Prostate gland (tissue), 2 donors: ENCODE results near the gene VPS16. TPM values are rescaled to one million over a fixed set of nuclear protein-coding genes. Genes with fewer than 3 reads are reported as not detected.

ENCODE experiments used
- DNase-seq: peaks from one replicate; pipeline ENCODE4 v3.0.0-alpha.2; 2019; ENCODE audit warnings: low spot score
- H3K27ac ChIP-seq, 2 donors: fragments of 200-600 bp; sonication (generic); 2 replicates each; pipeline ENCODE4 v1.5.1; 2017 to 2019
- H3K27me3 ChIP-seq: fragments of 200-600 bp; sonication (generic); replicated peaks from 2 replicates; pipeline ENCODE4 v1.5.1; 2019; ENCODE audit not compliant: insufficient read depth
- H3K36me3 ChIP-seq, 2 donors: fragments of 200-600 bp; sonication (generic); 1 replicate in 1 of 2; 2 replicates in 1 of 2; pipeline versions ENCODE4 v1.5.1 to v1.8.1; 2017 to 2019
- H3K4me1 ChIP-seq: fragments of 200-600 bp; sonication (generic); replicated peaks from 2 replicates; pipeline ENCODE4 v1.5.1; 2019
- H3K4me3 ChIP-seq, 2 donors: fragments of 200-600 bp; sonication (generic); 2 replicates each; pipeline ENCODE4 v1.5.1; 2017 to 2019
- H3K9me3 ChIP-seq: fragments of 200-600 bp; sonication (generic); 2 replicates; pipeline ENCODE4 v1.5.1; 2017
- POLR2A ChIP-seq: fragments of 450-650 bp; IDR thresholded peaks from one replicate; pipeline ENCODE4 v1.6.1; 2016; ENCODE audit warnings: antibody characterized with exemption, mild to moderate bottlenecking
- POLR2AphosphoS5 ChIP-seq: sonication (generic); formaldehyde crosslinking; IDR thresholded peaks from one replicate; pipeline ENCODE4 v1.6.1; 2017; ENCODE audit warnings: antibody characterized with exemption
- WGBS: methylation state at CpG from one replicate; pipeline ENCODE4 v1.1.5; 2018; 5-methylcytosine and 5-hydroxymethylcytosine counted together
- intact Hi-C: fragments of 100-400 bp; cut with DNase I; formaldehyde crosslinking; loops from one replicate; pipeline ENCODE4 v1.14.2; 2022
- total RNA-seq, 2 donors: library from RNA; depleted of rRNA; stranded (reverse); fragments of >200 nt; gene quantifications; one replicate each; pipeline ENCODE4 v1.1.0, GENCODE V29; 2016
- TF ChIP-seq, protein P1 (sequence below), 4 experiments: fragments of 200-600 bp in 2 of 4; fragments of 450-650 bp in 2 of 4; sonication (generic) in 2 of 4; IDR thresholded peaks; 1 replicate in 3 of 4; 2 replicates in 1 of 4; pipeline ENCODE4 v1.5.1; 2016 to 2019; ENCODE audit warnings: antibody characterized with exemption in 4 of 4, mild to moderate bottlenecking in 2 of 4, moderate library complexity in 2 of 4

Gene VPS16
- total RNA-seq, 2 donors from 2014 or later = 27.5 to 37.3 TPM

DNA sequence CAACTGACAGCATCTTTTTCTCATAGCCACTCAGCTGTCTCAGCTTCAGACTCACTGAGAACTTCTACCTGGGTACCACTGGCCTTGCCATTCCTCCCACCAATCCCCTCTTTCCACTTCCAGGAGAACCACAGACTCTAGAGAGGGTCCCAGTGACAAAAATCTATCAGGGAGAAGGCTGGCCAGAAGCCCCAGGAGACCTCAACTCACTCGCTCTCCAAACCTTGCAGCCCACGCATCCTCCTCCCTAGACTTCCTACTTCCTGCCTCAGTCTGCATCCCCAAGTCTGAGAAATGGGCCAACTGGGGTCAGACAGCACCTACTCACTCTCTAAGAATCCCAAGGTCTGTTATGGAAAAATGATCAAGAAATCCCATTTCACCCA lies 23.2 kb upstream of the VPS16 start:
- Histone ChIP-seq H3K27ac (no peak overlapping the region), H3K4me3 (no peak overlapping the region), H3K36me3 (no peaks in the 10 kb centered on the region), H3K27me3 (peaks cover 8% of the 10 kb centered on the region), H3K4me1 (no peaks in the 10 kb centered on the region), H3K9me3 (no peaks in the 10 kb centered on the region)
- TF ChIP-seq POLR2AphosphoS5 (no peak), POLR2A (no peak)
- TF ChIP-seq, protein P1, sequence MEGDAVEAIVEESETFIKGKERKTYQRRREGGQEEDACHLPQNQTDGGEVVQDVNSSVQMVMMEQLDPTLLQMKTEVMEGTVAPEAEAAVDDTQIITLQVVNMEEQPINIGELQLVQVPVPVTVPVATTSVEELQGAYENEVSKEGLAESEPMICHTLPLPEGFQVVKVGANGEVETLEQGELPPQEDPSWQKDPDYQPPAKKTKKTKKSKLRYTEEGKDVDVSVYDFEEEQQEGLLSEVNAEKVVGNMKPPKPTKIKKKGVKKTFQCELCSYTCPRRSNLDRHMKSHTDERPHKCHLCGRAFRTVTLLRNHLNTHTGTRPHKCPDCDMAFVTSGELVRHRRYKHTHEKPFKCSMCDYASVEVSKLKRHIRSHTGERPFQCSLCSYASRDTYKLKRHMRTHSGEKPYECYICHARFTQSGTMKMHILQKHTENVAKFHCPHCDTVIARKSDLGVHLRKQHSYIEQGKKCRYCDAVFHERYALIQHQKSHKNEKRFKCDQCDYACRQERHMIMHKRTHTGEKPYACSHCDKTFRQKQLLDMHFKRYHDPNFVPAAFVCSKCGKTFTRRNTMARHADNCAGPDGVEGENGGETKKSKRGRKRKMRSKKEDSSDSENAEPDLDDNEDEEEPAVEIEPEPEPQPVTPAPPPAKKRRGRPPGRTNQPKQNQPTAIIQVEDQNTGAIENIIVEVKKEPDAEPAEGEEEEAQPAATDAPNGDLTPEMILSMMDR (IDR thresholded peaks at IDR 0.05) = no peak
- DNase-seq = no peak
- intact Hi-C loops = no loop called here
- 97% methylated on average over 2 of the region's 2 CpGs for WGBS

DNA sequence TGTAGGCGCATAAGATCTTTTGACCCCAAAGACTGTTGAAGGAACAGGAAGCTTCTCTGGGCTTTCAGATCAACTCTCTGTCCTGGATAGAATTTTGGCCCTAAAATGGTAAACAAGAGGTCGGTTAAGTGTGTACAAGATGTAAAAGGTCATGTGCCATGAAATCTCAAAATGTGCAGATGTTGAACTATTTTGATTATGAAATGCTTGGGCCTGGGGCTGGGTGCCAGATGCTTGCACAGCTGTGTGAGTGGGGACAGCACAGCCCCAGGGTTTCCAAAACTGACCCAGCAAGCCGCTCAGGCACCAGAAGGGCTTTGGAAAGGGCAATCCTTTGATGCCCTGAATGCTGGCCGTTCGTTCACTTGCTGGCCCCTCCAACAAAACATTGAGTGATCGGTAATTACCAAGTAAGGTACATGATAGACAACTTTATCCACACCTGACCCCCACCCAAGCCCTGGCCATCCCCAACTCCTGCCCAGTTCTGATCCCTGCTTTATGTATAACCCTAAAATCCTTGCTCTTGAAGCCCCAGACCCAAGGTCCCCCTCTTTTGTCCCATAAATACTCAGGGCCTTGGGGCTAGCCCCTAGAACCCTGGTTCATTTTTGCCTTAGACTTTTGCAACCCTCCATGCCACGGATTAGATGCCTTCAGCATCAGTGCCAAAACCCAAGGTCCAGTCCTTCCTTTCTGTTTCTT lies 22.5 kb upstream of the VPS16 start:
- WGBS = 87% methylated on average over 7 of the region's 7 CpGs
- Histone ChIP-seq H3K27ac (no peak overlapping the region), H3K27me3 (peaks cover 8% of the 10 kb centered on the region), H3K4me1 (no peaks in the 10 kb centered on the region), H3K4me3 (no peak overlapping the region), H3K9me3 (no peaks in the 10 kb centered on the region), H3K36me3 (no peaks in the 10 kb centered on the region)
- intact Hi-C loops = no loop called here
- no peak for DNase-seq
- TF ChIP-seq POLR2AphosphoS5 (no peak), POLR2A (no peak)
- TF ChIP-seq, protein P1 (IDR thresholded peaks at IDR 0.05) = no peak

DNA sequence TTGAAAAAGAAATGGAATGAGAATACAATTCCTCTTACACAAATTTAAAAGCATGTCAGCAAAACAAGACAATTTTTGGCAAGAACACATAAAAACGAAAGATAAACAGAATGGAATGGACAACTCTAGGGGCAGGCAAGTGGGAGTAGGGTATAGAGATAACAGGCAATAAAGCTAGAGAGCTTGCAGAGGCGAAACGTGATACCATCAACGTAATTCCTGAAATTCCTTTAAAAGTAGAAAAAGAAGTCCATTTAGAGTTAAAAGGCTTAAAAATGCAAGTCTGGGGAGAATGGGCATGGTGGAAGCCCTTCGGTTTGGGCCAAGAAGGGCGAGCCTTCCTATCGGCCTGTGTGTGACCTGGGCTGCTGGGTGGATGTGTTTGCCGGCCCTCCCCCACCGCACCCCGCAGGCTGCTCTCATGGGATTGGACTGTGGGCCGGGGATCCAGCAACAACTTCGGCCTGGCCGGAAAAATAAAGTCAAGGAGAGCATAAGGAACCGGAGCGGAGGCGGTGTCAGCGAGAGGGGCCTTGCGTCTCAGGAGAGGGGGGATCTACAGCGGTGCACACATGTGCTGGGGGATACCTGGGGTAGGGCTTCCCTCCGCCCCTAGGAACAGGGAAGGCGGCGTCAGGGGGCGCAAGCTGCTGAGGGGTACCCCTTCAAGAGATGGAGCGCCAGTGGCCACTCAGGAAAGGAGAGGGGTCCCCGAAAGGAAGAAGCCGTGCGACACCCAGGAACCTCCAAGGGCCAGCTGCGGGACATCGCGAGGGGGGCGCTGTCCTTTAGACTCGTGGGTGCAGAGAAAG lies 20.3 kb upstream of the VPS16 start:
- Histone ChIP-seq H3K27me3 (peaks cover 8% of the 10 kb centered on the region), H3K36me3 (no peaks in the 10 kb centered on the region), H3K4me1 (no peaks in the 10 kb centered on the region), H3K9me3 (no peaks in the 10 kb centered on the region), H3K4me3 (no peak overlapping the region), H3K27ac (no peak overlapping the region)
- intact Hi-C loops = no loop called here
- 46% methylated on average over 32 of the region's 32 CpGs for WGBS
- TF ChIP-seq, protein P1 (IDR thresholded peaks at IDR 0.05) = no peak
- TF ChIP-seq POLR2A (no peak), POLR2AphosphoS5 (no peak)
- no peak for DNase-seq

DNA sequence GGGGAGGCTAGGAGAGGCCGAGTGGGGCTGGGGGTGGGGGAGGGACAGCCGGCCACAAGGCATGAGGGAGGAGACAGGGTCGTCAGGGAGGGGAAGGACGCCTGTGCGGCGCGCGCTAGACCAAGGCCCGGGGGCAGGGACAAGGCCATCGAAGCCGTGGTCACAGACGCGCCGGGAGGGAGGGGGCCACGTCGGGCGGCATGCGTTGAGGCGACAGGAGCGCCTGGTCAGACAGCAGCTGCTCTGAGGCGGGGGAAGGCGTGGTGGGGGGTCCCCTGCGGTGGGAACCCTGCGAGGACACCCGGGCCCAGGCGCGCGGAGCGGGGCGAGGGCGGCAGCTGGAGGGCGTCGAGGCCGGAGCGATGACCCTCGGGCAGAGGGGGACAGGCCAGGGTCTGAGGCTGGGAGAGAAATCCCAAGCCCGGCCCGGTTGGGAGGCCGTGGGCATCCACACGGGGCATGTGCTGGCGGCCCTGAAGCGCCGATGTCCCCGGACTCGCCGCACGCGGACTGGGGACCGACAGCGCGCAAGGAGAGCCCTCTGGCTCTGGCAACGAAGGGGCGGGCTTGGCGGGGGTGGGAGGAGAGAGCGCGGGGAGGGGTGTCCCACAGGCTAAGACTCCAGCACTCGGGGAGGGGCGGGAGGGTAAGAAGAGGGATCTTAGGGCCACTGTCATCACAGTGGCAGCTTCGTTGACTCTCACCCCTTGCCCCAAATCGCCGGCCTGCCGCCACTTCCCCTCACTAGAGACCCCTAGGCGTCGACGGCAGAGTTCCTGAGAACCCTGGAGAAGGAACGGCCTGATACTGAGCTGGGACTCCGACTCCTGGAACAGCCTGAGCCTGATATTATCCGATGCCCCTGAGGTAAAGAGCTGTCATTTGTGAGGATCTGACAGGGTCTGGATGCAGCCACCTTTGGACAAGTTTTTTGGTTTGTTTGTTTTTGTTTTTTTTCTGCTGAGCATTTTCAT lies 19.4 kb upstream of the VPS16 start:
- no peak overlapping the region for H3K27ac ChIP-seq
- no peaks in the 10 kb centered on the region for H3K4me1 ChIP-seq
- WGBS = 38% methylated on average over 66 of the region's 68 CpGs
- peaks cover 8% of the 10 kb centered on the region for H3K27me3 ChIP-seq
- no peak for DNase-seq
- H3K9me3 ChIP-seq = no peaks in the 10 kb centered on the region
- TF ChIP-seq POLR2AphosphoS5 = no peak
- no peak for TF ChIP-seq POLR2A
- TF ChIP-seq, protein P1 (IDR thresholded peaks at IDR 0.05) = no peak
- intact Hi-C loops = no loop called here
- H3K36me3 ChIP-seq = no peaks in the 10 kb centered on the region
- no peak overlapping the region for H3K4me3 ChIP-seq
